Measurements from ENCODE around the gene CALHM2.

CALHM2 gene

DNA sequence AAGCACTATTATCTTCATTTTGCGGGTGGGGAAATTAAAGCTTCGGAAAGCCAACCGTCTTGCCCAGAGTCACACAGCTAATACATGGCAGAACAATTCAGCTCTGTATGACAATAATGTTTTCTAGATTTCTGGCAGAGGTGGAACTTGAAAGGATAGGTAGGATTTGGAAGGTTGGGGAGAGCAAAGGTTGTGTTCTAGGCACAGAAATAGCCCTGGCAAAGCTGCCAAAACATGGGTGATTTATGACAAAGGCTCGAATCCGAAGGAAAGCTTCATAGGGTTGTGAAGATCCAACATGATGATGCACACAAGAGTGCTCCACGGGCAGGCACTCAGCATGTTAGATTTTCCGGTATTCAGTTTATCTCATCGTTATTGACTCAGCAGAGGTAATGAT lies 36.6 kb downstream of the CALHM2 start:
- no peak for DNase-seq

DNA sequence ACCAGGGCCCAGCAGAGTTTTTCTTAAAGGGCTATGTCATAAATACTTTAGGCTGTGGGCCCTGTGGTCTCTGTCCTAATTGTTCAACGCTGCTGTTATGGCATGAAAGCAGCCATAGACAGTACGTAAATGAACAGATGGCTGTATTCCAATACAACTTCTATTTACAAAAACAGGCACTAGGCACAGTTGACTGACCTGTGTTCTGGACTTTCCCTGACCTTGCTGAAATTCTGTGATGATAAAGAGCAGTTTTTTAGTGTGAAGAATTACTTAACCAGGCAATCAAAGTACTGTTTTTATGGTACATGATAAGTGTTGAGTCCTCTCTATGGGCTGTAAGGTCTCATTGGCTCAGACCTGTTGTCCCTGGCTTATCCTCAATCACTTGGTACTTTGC lies 38.6 kb downstream of the CALHM2 start:
- no peak for DNase-seq

DNA sequence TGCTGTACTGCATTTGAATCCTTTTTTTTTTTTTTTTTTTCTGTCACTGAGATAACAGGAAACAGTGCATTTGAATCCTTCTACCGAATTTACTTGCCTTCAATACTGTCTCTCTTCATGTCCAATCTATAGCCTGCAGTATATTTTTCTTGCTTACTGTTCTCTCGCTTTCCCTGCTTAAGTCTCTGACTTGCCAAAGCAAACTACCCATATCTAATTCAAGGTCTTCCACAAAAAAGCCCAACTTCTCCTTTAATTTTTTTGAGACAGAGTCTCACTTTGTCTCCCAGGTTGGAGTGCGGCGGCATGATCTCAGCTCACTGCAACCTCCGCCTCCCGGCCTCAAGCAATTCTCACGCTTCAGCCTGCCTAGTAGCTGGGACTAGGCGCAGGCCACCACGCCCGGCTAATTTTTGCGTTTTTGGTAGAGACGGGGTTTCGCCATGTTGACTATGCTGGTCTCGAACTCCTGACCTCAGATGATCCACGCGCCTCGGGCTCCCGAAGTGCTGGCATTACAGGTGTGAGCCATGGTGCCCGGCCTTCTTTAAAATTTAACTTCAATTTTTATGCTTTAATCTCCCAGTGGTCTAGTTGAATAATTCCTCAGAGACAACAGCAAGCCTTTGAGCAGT lies 54.9 kb downstream of the CALHM2 start:
- no peak for DNase-seq

DNA sequence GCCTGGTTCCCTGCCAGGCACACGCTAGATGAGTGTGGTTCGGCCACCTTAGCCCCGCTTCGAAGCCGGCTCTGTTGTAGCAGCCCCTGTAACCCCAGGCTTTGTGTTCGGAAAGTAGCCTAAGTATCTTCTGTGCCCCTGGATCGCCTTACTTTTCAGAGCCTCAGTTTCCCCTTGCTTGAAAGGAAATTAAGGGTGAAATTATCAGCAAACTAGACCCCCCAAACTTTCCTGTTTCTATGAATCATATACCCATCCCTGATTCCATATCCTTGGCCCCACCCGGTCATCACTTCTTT lies 55.4 kb downstream of the CALHM2 start:
- no peak for DNase-seq
